Activated CD8-positive, alpha-beta memory T cell treated with anti-CD3 and anti-CD28 coated beads, Interleukin-2, amount 50 U/mL, for 24 hours (primary cell): ENCODE measurements around the gene CLTC.

Experiments
- DNase-seq: peaks from one replicate; pipeline ENCODE4 v3.0.0-alpha.2; 2020; ENCODE audit errors: extremely low read depth

Gene CLTC

GRCh38 chr17:59680314-59680713 lies 60.6 kb downstream of the CLTC start:
- no peak for DNase-seq

DNA sequence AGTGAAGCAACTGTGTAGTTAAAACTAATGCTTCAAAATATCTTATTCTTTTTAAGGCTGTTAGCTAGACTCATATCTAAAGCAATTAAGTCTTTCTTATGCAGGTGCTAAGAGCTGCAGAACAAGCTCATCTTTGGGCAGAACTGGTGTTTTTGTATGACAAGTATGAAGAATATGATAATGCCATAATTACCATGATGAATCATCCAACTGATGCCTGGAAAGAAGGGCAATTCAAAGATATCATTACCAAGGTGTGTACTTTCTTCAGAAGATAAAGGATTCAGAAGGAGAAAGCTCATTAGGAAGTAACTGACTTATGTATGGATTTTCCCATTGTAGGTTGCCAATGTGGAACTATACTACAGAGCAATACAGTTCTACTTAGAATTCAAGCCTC lies 63.6 kb downstream of the CLTC start:
- DNase-seq: no peak

GRCh38 chr17:59684967-59685366 lies 65.3 kb downstream of the CLTC start:
- no peak for DNase-seq

- no peak for DNase-seq
Measured at GRCh38 chr17:59688008-59688407, 68.3 kb downstream of the CLTC start.

GRCh38 chr17:59688496-59688895 lies 68.8 kb downstream of the CLTC start:
- DNase-seq: no peak

GRCh38 chr17:59693582-59693981 lies 73.9 kb downstream of the CLTC start:
- DNase-seq: no peak

- no peak for DNase-seq
Measured at GRCh38 chr17:59694344-59694743, 74.6 kb downstream of the CLTC start.

GRCh38 chr17:59695945-59696681 lies 76.4 kb downstream of the CLTC start:
- no peak for DNase-seq

GRCh38 chr17:59696682-59697277 lies 77.1 kb downstream of the CLTC start:
- DNase-seq: no peak

DNA sequence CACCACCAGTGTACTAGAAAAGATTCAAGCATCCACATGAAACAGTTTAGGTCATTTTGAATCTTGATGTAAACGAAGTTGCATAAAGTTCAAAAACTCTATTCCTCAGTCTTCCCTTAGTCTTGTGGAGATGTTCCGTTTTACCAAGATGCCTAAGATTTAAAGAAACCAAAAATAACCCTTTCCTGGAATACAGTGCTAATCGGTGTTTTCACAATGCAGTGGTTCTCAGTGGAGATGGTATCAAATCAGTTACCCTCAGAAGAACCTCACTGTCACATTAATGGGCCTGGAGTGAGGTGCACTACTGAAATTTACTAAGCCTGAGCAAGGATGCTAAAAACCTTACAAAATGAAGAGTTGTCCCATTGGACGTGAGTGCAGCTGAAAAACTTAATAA lies 78.4 kb downstream of the CLTC start:
- DNase-seq: no peak

DNA sequence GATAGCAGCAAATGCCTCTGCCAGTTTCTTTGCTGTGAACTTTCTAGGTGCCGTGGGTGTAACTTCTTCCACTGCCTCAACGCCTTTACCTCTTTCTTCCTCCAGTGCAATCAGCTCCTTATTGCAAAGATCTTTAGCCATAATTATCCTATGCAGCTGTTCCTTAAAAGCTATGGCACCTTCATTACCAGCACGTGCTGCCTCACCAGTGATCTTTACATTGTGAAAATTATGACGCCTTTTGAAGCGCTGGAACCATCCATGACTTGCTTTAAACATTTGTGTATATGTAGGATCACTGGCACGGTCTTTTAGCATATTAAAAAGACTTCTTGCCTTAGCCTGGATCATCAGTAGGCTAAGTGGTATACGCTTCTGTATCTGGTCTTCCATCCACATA lies 79.5 kb downstream of the CLTC start:
- no peak for DNase-seq

- DNase-seq: no peak
Measured at GRCh38 chr17:59699786-59700185, 80.1 kb downstream of the CLTC start.

- no peak for DNase-seq
Measured at GRCh38 chr17:59702304-59702703, 82.6 kb downstream of the CLTC start.

GRCh38 chr17:59707149-59707970 lies 87.7 kb downstream of the CLTC start, which contains the start of the genes PTRH2 and VMP1:
Gene PTRH2 (minus strand): TSS chr17:59707430. CDS start chr17:59697978, 9,452 bp downstream.
Gene VMP1 (plus strand): TSS chr17:59707654. CDS start chr17:59731447, 23,793 bp downstream.
- DNase-seq: peak; percentile 90

GRCh38 chr17:59707971-59708430 lies 88.3 kb downstream of the CLTC start:
- no peak for DNase-seq

DNA sequence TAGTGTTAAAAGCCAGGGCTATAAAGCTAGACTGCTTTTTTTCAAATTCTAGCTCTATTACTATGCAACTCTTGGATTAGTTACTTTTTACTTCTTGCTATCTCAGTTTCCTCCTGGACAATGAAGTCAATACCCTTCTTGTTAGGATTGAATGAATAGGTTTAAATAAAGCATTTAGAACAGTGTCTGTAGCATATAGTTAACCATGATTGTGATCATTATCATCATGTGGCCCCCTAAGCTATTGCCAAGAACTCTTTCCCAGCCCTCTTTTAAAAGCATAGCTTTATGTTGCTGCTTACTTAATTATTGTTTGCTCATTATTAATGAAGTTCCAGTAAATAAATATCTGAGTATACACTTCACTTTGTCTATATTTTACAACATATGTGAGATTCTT lies 92.2 kb downstream of the CLTC start:
- DNase-seq: no peak

- no peak for DNase-seq
Measured at GRCh38 chr17:59712862-59713261, 93.2 kb downstream of the CLTC start.

DNA sequence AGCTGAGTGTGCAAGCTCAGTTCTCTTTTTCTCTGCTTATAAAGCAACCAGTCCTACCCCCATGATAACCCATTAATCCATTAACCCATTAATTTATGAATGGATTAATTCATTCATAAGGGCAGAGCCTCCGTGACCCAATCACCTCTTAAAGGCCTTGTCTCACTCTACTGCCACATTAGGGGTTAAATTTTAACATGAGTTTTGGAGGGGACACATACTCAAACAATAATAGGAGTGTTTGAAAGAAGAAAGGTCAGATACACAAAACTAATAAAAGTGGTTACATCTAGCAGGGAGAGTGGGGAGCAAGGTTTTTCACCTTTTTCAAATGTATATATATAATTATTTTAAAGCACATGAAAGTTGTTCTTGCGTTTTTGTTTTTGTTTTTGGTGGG lies 94.6 kb downstream of the CLTC start:
- no peak for DNase-seq

DNA sequence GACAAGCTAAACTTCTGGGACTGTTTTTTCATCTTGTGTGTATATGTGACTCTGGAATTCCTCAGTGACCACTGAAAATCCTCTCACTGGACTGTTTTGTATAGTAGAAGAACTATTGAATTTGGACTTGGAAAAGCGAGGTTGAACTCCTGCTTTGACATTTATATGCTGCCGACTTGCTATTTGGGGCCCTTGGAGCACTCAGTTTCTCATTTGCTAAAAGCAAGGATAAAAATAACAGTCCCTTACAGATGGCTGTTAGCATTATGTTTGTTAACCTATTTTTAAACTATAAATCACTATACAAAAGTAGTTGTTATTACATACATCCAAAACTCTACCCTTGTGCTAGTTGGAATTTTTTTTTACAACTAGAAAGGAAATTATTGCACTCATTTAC lies 96.7 kb downstream of the CLTC start:
- no peak for DNase-seq

GRCh38 chr17:59719526-59719925 lies 99.8 kb downstream of the CLTC start:
- no peak for DNase-seq

- DNase-seq: no peak
Measured at GRCh38 chr17:59722623-59723022, 102.9 kb downstream of the CLTC start.

DNA sequence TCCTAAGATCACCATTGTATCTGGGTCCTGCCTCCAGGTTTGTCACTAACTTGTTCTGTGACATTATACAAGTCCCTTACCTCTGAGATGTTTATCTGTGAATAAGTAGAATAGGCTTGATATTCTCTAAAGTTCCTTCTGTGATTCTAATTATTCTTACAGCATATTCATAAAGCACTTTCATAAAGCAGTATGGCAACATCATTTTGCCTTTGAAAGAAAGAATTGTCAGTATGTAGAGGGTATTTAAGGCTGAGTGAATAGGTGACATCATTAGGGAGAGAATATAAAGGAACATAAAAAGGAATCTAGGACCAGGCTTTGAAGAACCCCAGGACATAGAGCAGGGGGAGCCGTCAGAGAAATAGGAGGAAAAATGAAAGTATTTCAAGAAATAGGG lies 103.3 kb downstream of the CLTC start:
- DNase-seq: no peak

DNA sequence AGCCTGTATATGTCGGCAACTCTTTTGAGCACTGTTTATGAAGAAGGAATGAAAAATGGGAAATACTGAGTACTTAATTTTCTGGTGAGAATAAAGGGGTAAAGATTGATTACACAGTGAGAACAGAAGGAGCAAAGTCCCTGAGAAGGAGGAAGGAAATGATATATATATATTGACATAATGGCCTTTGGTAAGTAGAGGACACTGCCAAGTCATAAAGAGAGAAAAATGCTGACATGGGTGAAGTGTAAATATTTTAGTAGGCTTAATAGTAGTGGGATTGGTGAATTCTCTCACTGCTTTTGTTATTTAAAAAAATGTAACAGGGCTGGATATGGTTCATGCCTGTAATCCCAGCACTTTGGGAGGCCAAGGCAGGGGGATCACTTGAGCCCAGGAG lies 103.9 kb downstream of the CLTC start:
- DNase-seq: no peak
